Fibroblast of lung (primary cell): ENCODE results near the gene SPDYE3. TPM values are rescaled to one million over a fixed set of nuclear protein-coding genes. Genes with fewer than 3 reads are reported as not detected.
A peak's percentile ranks its signal among the peaks of the same experiment; 100 is the strongest.
"Not testable (repeated sequence)": the region's sequence is repeated elsewhere in the genome, so short reads cannot be mapped to it uniquely, and the experiment has no call there.

ENCODE experiments used
- DNase-seq, 2 donors: peaks; one replicate each; pipeline versions ENCODE4 v3.0.0 to v3.0.0-alpha.2; 2010; ENCODE audit warnings: low read depth in 2 of 2
- H2AFZ ChIP-seq: 2 replicates; pipeline ENCODE4 v1.5.1; 2012; ENCODE audit warnings: low read length, control low read depth, inconsistent platforms
- H3K27ac ChIP-seq: 2 replicates; pipeline ENCODE4 v1.5.1; 2011; ENCODE audit warnings: low read length, control low read depth; ENCODE audit not compliant: insufficient read depth
- H3K27me3 ChIP-seq: 2 replicates; pipeline ENCODE4 v1.5.1; 2011; ENCODE audit warnings: mild to moderate bottlenecking, low read length; ENCODE audit not compliant: control insufficient read depth, insufficient read depth
- H3K36me3 ChIP-seq: 2 replicates; pipeline ENCODE4 v1.5.1; 2011; ENCODE audit warnings: low read length; ENCODE audit not compliant: control insufficient read depth, insufficient read depth
- H3K4me1 ChIP-seq: 2 replicates; pipeline ENCODE4 v1.5.1; 2011; ENCODE audit warnings: low read length; ENCODE audit not compliant: control insufficient read depth, insufficient read depth; ENCODE audit errors: extremely low read depth
- H3K4me2 ChIP-seq: 2 replicates; pipeline ENCODE4 v1.5.1; 2011; ENCODE audit warnings: low read length, control low read depth; ENCODE audit not compliant: insufficient read depth; ENCODE audit errors: extremely low read depth
- H3K4me3 ChIP-seq, 4 experiments: fragments of 200-600 bp in 1 of 4; sonication (generic) in 1 of 4; replicated peaks in 1 of 4; 2 replicates each; pipeline ENCODE4 v1.5.1; 2011 to 2016; ENCODE audit warnings: low read length in 4 of 4, low read depth in 3 of 4, mild to moderate bottlenecking in 3 of 4, control low read depth in 2 of 4, inconsistent platforms in 1 of 4, mixed read lengths in 1 of 4; ENCODE audit not compliant: insufficient read depth in 1 of 4; ENCODE audit errors: control extremely low read depth in 1 of 4
- H3K79me2 ChIP-seq: 2 replicates; pipeline ENCODE4 v1.5.1; 2012; ENCODE audit warnings: mild to moderate bottlenecking, low read length, inconsistent platforms; ENCODE audit not compliant: control insufficient read depth, insufficient read depth
- H3K9ac ChIP-seq: 2 replicates; pipeline ENCODE4 v1.5.1; 2011; ENCODE audit warnings: mild to moderate bottlenecking, low read length, control low read depth; ENCODE audit not compliant: insufficient read depth
- H3K9me3 ChIP-seq: 2 replicates; pipeline ENCODE4 v1.5.1; 2012; ENCODE audit warnings: low read depth, low read length; ENCODE audit not compliant: control insufficient read depth, insufficient read depth
- H4K20me1 ChIP-seq: 2 replicates; pipeline ENCODE4 v1.5.1; 2011; ENCODE audit warnings: low read length; ENCODE audit not compliant: control insufficient read depth, insufficient read depth; ENCODE audit errors: extremely low read depth
- polyA plus RNA-seq, 2 donors: library from polyadenylated mRNA; depleted of rRNA in 1 of 2; stranded (reverse) in 1 of 2; unstranded in 1 of 2; fragments of >200 nt; gene quantifications; 2 replicates each; pipeline ENCODE4 v1.2.1, GENCODE V29; 2011 to 2012; ENCODE audit warnings: missing spikeins in 1 of 2
- total RNA-seq: library from RNA; depleted of rRNA; stranded (reverse); fragments of >200 nt; gene quantifications from 2 replicates; pipeline ENCODE4 v1.2.1, GENCODE V29; 2014

SPDYE3 gene
- total and polyA plus RNA-seq, 2 donors (not counting 1 experiment from before 2014, with no cell fraction given), result not detected

DNA sequence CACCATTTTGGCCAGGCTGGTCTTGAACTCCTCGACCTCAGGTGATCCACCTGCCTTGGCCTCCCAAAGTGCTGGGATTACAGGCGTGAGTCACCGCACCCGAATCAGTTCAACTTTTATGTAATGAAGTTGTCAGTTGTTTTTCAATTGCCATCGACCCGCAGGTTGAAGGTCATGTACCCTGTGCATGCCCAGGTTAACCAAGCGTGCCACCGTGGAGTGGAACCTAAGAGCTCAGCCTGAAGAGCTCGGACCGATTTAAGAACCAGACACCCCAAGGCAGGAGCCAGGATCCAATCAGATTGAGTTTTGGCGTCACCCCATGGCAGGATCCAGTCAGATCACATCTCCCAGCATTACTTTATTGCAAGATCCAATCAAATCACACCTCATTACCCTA, 19.4 kb downstream of the SPDYE3 start:
- H3K4me3 ChIP-seq, H3K4me2 ChIP-seq, H3K9ac ChIP-seq, H3K79me2 ChIP-seq, H3K4me1 ChIP-seq, H2AFZ ChIP-seq, H3K27me3 ChIP-seq, DNase-seq, H3K36me3 ChIP-seq, H4K20me1 ChIP-seq, H3K9me3 ChIP-seq, H3K27ac ChIP-seq: not testable (repeated sequence)

GRCh38 chr7:100335566-100336466, 28.3 kb downstream of the SPDYE3 start:
- H3K4me2 ChIP-seq, result peak overlapping the region; percentile 51

DNA sequence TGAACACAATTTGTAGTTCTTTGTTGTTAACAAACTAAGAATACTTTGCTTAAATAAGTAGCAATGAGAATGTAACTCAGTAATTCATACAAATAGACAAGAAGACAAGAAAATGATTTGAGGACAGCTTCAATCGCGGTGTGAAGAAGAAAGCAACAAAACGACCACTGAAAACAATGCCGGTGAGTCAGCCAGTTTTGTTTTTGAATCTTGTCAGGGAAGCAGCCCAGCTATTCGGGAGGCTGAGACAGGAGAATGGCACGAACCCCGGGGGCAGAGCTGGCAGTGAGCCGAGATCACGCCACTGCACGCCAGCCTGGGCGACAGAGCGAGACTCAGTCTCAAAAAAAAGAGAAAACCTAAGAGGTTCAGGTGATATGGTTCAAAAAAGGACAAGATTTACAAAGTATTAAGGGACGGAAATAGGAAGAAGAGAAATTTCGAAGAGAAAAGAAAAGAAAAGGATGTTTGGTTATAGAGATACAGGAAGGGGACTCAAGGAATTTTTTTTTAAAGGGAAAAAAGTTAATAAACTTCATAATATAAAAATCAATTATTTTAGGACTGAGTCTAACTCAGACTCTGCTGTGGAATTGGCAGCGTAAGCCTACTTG, 30.7 kb downstream of the SPDYE3 start:
- not testable (repeated sequence) for H3K9ac ChIP-seq, H3K9me3 ChIP-seq, H2AFZ ChIP-seq, H3K36me3 ChIP-seq, H3K27me3 ChIP-seq, H3K4me1 ChIP-seq, H3K4me2 ChIP-seq, H3K27ac ChIP-seq, H4K20me1 ChIP-seq, H3K4me3 ChIP-seq, H3K79me2 ChIP-seq
- DNase-seq, result peak in 1 of 2 donors; percentile 74

More at GRCh38 chr7:100335566-100336466, 28.3 kb downstream of the SPDYE3 start:
- H3K4me1 ChIP-seq, H3K9me3 ChIP-seq, H3K27me3 ChIP-seq, H3K79me2 ChIP-seq, H4K20me1 ChIP-seq, H3K36me3 ChIP-seq: not testable (repeated sequence)
- H2AFZ ChIP-seq, result peak overlapping the region; percentile 84
- DNase-seq, result peak; percentile 90 to 94
- H3K9ac ChIP-seq, result peak overlapping the region; percentile 84
- peak overlapping the region; percentile 85 for H3K27ac ChIP-seq
- peak overlapping the region; percentile 71 to 84 (median 78) for H3K4me3 ChIP-seq

- not testable (repeated sequence) for DNase-seq, H3K4me3 ChIP-seq, H3K27ac ChIP-seq, H3K9me3 ChIP-seq, H3K79me2 ChIP-seq, H4K20me1 ChIP-seq, H3K4me2 ChIP-seq, H2AFZ ChIP-seq, H3K27me3 ChIP-seq, H3K9ac ChIP-seq, H3K36me3 ChIP-seq, H3K4me1 ChIP-seq
These were observed 33.8 kb downstream of the SPDYE3 start for GRCh38 chr7:100341286-100341685.
